Esophagus muscularis mucosa (tissue), 4 donors: ENCODE measurements around the gene SH2D3A. TPM values are rescaled to one million over a fixed set of nuclear protein-coding genes. Genes with fewer than 3 reads are reported as not detected.

ENCODE experiments used
- DNase-seq: peaks from one replicate; pipeline ENCODE4 v3.0.0-alpha.2; 2017; ENCODE audit errors: extremely low spot score
- H3K27ac ChIP-seq, 4 donors: fragments of 200-600 bp; sonication (generic); replicated peaks in 1 of 4; 1 replicate in 3 of 4; 2 replicates in 1 of 4; pipeline ENCODE4 v1.5.1; 2016 to 2019; ENCODE audit warnings: mild to moderate bottlenecking in 1 of 4
- H3K27me3 ChIP-seq, 4 donors: fragments of 200-600 bp; sonication (generic); one replicate each; pipeline versions ENCODE4 v1.5.1 to v1.6.0; 2016 to 2019
- H3K36me3 ChIP-seq, 4 donors: fragments of 200-600 bp; sonication (generic); one replicate each; pipeline ENCODE4 v1.5.1; 2016 to 2019
- H3K4me1 ChIP-seq, 4 donors: fragments of 200-600 bp; sonication (generic); one replicate each; pipeline ENCODE4 v1.5.1; 2016 to 2019
- H3K4me3 ChIP-seq, 4 donors: fragments of 200-600 bp; sonication (generic); 1 replicate in 2 of 4; 2 replicates in 2 of 4; pipeline ENCODE4 v1.5.1; 2016 to 2019; ENCODE audit warnings: mild to moderate bottlenecking in 4 of 4, moderate library complexity in 1 of 4
- H3K9me3 ChIP-seq, 4 donors: fragments of 200-600 bp; sonication (generic); 1 replicate in 3 of 4; 2 replicates in 1 of 4; pipeline ENCODE4 v1.5.1; 2016 to 2019
- EP300 ChIP-seq: sonication (generic); formaldehyde crosslinking; IDR thresholded peaks from one replicate; pipeline ENCODE4 v1.6.1; 2017; ENCODE audit warnings: antibody characterized with exemption
- POLR2A ChIP-seq: fragments of 450-650 bp; IDR thresholded peaks from one replicate; pipeline ENCODE4 v1.6.1; 2017; ENCODE audit warnings: antibody characterized with exemption, moderate library complexity, mild to moderate bottlenecking, low read depth
- POLR2AphosphoS5 ChIP-seq, 2 donors: sonication (generic); formaldehyde crosslinking; IDR thresholded peaks; one replicate each; pipeline ENCODE4 v1.6.1; 2017; ENCODE audit warnings: antibody characterized with exemption in 2 of 2
- WGBS: methylation state at CpG from one replicate; pipeline ENCODE4 v1.1.5; 2018; 5-methylcytosine and 5-hydroxymethylcytosine counted together
- intact Hi-C: fragments of 100-400 bp; cut with DNase I; formaldehyde crosslinking; loops from one replicate; pipeline ENCODE4 v1.15.1; 2023
- total RNA-seq, 4 donors: library from RNA; depleted of rRNA; stranded (reverse); fragments of >200 nt; gene quantifications; one replicate each; pipeline versions ENCODE4 v1.1.0 to v1.2.1, GENCODE V29; 2016
- TF ChIP-seq, protein P1 (sequence below), 3 experiments: fragments of 200-600 bp in 2 of 3; fragments of 450-650 bp in 1 of 3; sonication (generic) in 2 of 3; IDR thresholded peaks; one replicate each; pipeline ENCODE4 v1.5.1; 2017 to 2019; ENCODE audit warnings: antibody characterized with exemption in 3 of 3, mild to moderate bottlenecking in 2 of 3, moderate library complexity in 1 of 3

SH2D3A gene
- total RNA-seq, 4 donors from 2014 or later: 0.33 to 0.34 TPM; not detected in 2

DNA sequence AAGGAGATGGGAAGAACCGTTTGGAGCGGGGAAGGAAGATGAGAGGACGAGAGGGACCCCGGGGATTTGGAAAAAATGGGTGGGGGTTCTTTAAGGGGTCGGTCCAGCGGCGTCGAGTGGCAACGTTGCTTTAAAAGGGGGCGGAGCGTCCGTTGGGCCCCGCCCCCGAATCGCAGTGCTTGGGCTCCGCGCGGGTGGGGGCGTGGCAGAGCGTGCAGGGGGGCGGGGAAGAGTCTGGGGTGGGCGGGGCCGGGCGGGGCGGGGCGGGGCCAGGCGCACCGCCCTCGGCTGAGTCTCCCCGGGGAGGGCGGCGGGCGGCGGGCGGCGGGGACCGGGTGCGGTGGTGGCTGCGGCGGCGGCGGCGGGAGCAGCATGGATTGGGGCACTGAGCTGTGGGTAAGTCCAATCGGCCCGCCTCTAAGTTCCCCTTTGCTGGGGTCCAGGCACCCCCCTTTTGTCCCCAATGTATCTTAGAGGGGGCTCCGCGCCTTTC is 27.8 kb downstream of the SH2D3A start, which contains the start of gene TRIP10:
Gene TRIP10 (plus strand): TSS at position 291 of the 493 bp plus-strand sequence. CDS start 82 bp downstream, at position 373.
- Histone ChIP-seq H3K9me3 (no peaks in the 10 kb centered on the region), H3K4me3 (peak within 1 kb of the TSS; percentile 84 to 96 (median 90)), H3K4me1 (peaks cover 50 to 78% (median 70%) of the 10 kb centered on the region in 4 donors), H3K27ac (peak within 1 kb of the TSS; percentile 92 to 96 (median 95)), H3K36me3 (peaks cover 7 to 28% (median 15%) of the 10 kb centered on the region in 4 donors), H3K27me3 (no peaks in the 10 kb centered on the region)
- TF ChIP-seq EP300: no peak
- peak; percentile 42 to 86 for TF ChIP-seq POLR2AphosphoS5 (IDR thresholded peaks at IDR 0.05)
- peak; percentile 85 for TF ChIP-seq POLR2A
- TF ChIP-seq, protein P1, sequence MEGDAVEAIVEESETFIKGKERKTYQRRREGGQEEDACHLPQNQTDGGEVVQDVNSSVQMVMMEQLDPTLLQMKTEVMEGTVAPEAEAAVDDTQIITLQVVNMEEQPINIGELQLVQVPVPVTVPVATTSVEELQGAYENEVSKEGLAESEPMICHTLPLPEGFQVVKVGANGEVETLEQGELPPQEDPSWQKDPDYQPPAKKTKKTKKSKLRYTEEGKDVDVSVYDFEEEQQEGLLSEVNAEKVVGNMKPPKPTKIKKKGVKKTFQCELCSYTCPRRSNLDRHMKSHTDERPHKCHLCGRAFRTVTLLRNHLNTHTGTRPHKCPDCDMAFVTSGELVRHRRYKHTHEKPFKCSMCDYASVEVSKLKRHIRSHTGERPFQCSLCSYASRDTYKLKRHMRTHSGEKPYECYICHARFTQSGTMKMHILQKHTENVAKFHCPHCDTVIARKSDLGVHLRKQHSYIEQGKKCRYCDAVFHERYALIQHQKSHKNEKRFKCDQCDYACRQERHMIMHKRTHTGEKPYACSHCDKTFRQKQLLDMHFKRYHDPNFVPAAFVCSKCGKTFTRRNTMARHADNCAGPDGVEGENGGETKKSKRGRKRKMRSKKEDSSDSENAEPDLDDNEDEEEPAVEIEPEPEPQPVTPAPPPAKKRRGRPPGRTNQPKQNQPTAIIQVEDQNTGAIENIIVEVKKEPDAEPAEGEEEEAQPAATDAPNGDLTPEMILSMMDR (IDR thresholded peaks at IDR 0.05): no peak
- intact Hi-C loops: loop anchor here (5.0 to 10.0 kb wide), 3 partner anchors 105 to 222 kb away; no protein-coding TSS in a partner anchor
- WGBS: 0% methylated on average over 19 of the region's 47 CpGs
- DNase-seq: peak; percentile 97

DNA sequence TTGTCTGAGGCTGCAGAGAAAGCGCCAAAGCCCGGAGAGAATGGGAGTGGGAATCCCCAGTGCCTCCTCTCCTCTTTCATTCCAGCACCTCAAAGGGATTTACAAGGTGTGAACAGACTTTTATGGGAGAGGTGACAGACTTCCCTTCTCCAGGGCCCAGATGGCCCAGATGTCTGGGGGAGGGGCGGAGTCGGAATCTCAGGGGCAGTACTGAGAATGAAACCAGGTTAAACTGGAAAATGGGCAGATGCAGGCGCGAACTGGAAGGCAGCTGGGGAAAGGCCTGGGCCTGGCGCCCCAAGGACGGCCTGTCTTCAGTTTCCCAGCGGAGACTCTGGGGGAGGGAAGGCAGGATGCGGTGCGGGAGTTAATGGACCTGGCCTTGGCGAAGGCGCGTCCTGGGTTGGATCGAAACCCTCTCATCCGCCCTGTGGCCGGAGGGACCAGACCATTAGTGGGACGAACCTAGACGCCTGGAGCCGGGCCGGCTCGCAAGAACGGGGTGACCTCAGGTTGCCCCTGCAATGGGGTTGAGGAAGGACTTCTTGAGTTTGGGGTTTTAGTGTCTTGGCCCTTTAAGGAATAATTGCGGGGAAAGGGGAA is 28.3 kb downstream of the SH2D3A start:
- Histone ChIP-seq H3K9me3 (no peaks in the 10 kb centered on the region), H3K36me3 (peaks cover 6 to 22% (median 18%) of the 10 kb centered on the region in 4 donors), H3K27me3 (no peaks in the 10 kb centered on the region), H3K27ac (peak overlapping the region; percentile 92 to 96 (median 95)), H3K4me3 (peak overlapping the region; percentile 84 to 96 (median 90)), H3K4me1 (peaks cover 44 to 78% (median 64%) of the 10 kb centered on the region in 4 donors)
- intact Hi-C loops: loop anchor here (5.0 to 10.0 kb wide), 3 partner anchors 104 to 222 kb away; no protein-coding TSS in a partner anchor
- no peak for TF ChIP-seq POLR2A
- TF ChIP-seq, protein P1 (IDR thresholded peaks at IDR 0.05): peak in 1 of 3 experiments; percentile 6
- DNase-seq: no peak
- 12% methylated on average over 21 of the region's 24 CpGs for WGBS

DNA sequence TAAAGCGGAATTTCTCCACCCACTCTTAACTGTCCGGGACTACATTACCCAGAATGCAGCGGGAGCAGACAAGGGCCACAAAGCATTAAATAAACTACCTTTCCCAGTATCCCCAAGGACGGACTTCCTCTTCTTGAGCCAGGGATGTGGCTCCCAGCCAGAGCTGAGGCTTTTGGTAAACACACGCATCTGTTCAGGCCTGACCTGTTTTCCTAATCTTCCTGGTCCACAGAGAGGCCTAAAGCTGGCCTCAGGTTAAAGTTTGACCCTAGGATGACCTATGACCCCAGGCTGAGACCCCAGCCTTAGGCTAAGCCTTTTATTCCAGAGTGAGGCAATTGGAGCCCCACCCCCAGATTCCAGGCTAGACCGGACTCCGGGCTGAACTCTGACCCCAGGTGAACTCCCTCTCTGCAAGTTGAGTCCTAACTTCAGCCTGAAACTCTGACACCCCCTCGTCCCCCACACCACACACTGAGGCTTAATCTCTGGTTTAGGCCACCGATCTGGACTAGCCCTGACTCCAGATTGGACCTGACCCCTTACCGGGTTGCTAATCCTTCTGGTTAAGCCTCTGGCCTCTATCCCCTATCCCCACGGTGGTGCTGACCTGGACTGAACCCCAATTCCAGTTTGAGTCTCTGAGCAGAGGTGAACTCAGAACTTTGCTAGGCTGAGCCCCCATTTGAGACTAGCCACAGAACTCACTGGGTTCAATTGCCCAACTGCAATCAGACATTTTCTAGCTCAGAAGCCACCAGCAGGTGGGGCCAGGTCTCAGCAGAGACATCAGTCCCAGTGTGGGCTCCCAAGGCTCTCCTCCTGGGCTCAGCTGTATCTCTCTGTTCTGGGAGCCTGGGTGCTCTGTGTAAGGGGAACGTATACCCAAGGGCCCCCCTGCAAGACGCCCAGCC is 29.1 kb downstream of the SH2D3A start:
- intact Hi-C loops: loop anchor here (5.0 to 10.0 kb wide), 3 partner anchors 103 to 221 kb away; no protein-coding TSS in a partner anchor
- 10% methylated on average over 12 of the region's 13 CpGs for WGBS
- peaks cover 43 to 75% (median 57%) of the 10 kb centered on the region in 4 donors for H3K4me1 ChIP-seq
- H3K27ac ChIP-seq: peak overlapping the region; percentile 92 to 96 (median 95)
- H3K9me3 ChIP-seq: no peaks in the 10 kb centered on the region
- peak; percentile 99 for DNase-seq
- H3K27me3 ChIP-seq: no peaks in the 10 kb centered on the region
- H3K36me3 ChIP-seq: peaks cover 0 to 20% (median 18%) of the 10 kb centered on the region in 4 donors
- TF ChIP-seq POLR2AphosphoS5 (IDR thresholded peaks at IDR 0.05) (peak in 1 of 2 donors; percentile 87), POLR2A (no peak), EP300 (no peak)
- TF ChIP-seq, protein P1 (IDR thresholded peaks at IDR 0.05): peak; percentile 56 to 73 (median 66)
- peak overlapping the region; percentile 84 to 96 (median 90) for H3K4me3 ChIP-seq

DNA sequence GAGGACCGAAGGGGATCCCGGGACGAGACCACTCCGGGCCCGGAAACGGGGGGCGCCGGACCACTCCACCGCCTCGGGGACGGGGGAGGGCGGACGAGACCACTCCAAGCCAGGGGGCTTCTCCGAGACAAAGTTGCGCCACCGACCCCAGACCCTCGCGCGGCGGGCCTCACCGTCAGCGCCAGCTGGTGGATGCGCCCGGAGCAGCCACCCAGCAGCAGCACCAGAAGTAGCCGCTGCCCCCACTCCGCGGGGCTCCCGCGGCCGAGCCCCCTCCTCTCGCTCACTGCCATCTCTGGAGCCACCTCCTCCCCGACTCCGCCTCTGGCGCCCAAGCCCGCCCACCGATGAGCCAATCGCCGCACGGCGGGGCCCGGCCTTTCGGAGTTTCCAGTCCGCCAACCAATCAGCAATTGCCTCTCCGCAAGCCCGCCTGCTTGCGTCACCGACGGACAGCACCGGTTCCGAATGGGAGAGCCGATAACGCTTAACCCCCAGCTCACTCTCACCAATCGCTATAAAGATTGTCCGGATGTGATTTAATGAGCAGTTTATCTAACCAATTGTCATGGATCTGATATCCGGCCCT is 29.9 kb downstream of the SH2D3A start, which contains the start of gene GPR108:
Gene GPR108 (minus strand): TSS at position 297 of the 589 bp plus-strand sequence. CDS start 4 bp downstream, at position 293.
- TF ChIP-seq POLR2AphosphoS5 (IDR thresholded peaks at IDR 0.05) (peak; percentile 29 to 76), POLR2A (no peak)
- TF ChIP-seq, protein P1 (IDR thresholded peaks at IDR 0.05): no peak
- DNase-seq: peak; percentile 100
- peaks cover 5 to 22% (median 20%) of the 10 kb centered on the region in 4 donors for H3K36me3 ChIP-seq
- no peaks in the 10 kb centered on the region for H3K9me3 ChIP-seq
- peaks cover 37 to 68% (median 49%) of the 10 kb centered on the region in 4 donors for H3K4me1 ChIP-seq
- H3K4me3 ChIP-seq: peak within 1 kb of the TSS; percentile 83 to 95 (median 88)
- intact Hi-C loops: loop anchor here (5.0 to 10.0 kb wide), 3 partner anchors 103 to 220 kb away; no protein-coding TSS in a partner anchor
- 0% methylated on average over 22 of the region's 55 CpGs for WGBS
- H3K27me3 ChIP-seq: no peaks in the 10 kb centered on the region
- peak within 1 kb of the TSS; percentile 95 to 99 (median 97) for H3K27ac ChIP-seq
